GM06990 (cell line): ENCODE measurements around the gene LPO.

Experiments
- DNase-seq: peaks from one replicate; pipeline ENCODE4 v3.0.0-alpha.2; 2011; ENCODE audit not compliant: insufficient read length; ENCODE audit errors: extremely low read depth
- H3K27me3 ChIP-seq: replicated peaks from 2 replicates; pipeline ENCODE4 v1.6.0; 2011; ENCODE audit warnings: low read length; ENCODE audit not compliant: control insufficient read depth, insufficient read depth
- H3K36me3 ChIP-seq: 2 replicates; pipeline ENCODE4 v1.5.1; 2011; ENCODE audit warnings: low read length; ENCODE audit not compliant: control insufficient read depth, insufficient read depth
- H3K4me3 ChIP-seq: replicated peaks from 2 replicates; pipeline ENCODE4 v1.5.1; 2011; ENCODE audit warnings: low read depth, mild to moderate bottlenecking, control low read depth, low read length
- TF ChIP-seq, protein P1 (sequence below): IDR thresholded peaks from 2 replicates; pipeline ENCODE4 v1.5.1; 2011; ENCODE audit warnings: low read length, control low read depth, mild to moderate bottlenecking, inconsistent platforms; ENCODE audit not compliant: insufficient read depth, poor library complexity, severe bottlenecking

The LPO gene

DNA sequence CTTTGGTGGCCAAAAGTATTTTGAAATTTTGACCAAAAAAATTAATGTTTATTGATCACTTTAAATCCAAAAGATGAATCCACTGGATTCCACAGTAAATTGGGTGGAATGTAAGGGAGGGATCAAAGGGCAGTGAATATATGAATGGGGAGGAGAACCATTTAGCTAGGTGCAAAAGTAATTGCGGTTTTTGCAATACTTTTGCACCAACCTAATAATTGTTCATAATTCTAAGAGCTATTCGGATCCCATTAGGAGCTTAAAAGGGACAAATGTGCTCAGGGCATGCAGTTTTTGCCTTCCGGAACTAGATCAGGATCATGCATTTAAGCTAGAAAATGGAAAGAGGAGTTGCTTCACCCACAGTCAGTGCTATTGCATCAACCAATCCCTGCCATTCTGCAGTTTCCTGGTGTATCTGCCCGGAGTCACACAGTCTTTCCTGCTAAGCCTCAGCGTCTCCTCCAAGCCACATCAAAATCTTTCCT lies at the start of gene LPO:
Gene LPO (plus strand): TSS at position 438 of the 488 bp plus-strand sequence. CDS start 4,396 bp downstream, outside the sequence.
- DNase-seq: no peak
- Histone ChIP-seq H3K4me3 (no peak within 1 kb of the TSS), H3K36me3 (no peaks in the 10 kb centered on the region), H3K27me3 (no peaks in the 10 kb centered on the region; the same call in 1 of the 2 replicates)
- TF ChIP-seq, protein P1, sequence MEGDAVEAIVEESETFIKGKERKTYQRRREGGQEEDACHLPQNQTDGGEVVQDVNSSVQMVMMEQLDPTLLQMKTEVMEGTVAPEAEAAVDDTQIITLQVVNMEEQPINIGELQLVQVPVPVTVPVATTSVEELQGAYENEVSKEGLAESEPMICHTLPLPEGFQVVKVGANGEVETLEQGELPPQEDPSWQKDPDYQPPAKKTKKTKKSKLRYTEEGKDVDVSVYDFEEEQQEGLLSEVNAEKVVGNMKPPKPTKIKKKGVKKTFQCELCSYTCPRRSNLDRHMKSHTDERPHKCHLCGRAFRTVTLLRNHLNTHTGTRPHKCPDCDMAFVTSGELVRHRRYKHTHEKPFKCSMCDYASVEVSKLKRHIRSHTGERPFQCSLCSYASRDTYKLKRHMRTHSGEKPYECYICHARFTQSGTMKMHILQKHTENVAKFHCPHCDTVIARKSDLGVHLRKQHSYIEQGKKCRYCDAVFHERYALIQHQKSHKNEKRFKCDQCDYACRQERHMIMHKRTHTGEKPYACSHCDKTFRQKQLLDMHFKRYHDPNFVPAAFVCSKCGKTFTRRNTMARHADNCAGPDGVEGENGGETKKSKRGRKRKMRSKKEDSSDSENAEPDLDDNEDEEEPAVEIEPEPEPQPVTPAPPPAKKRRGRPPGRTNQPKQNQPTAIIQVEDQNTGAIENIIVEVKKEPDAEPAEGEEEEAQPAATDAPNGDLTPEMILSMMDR: no peak

- no peak overlapping the region for H3K4me3 ChIP-seq
- H3K27me3 ChIP-seq: no peaks in the 10 kb centered on the region; the same call in 1 of the 2 replicates
- TF ChIP-seq, protein P1: no peak
- H3K36me3 ChIP-seq: no peaks in the 10 kb centered on the region
- DNase-seq: no peak
These were observed 48.8 kb upstream of the LPO start for GRCh38 chr17:58189436-58190146.

DNA sequence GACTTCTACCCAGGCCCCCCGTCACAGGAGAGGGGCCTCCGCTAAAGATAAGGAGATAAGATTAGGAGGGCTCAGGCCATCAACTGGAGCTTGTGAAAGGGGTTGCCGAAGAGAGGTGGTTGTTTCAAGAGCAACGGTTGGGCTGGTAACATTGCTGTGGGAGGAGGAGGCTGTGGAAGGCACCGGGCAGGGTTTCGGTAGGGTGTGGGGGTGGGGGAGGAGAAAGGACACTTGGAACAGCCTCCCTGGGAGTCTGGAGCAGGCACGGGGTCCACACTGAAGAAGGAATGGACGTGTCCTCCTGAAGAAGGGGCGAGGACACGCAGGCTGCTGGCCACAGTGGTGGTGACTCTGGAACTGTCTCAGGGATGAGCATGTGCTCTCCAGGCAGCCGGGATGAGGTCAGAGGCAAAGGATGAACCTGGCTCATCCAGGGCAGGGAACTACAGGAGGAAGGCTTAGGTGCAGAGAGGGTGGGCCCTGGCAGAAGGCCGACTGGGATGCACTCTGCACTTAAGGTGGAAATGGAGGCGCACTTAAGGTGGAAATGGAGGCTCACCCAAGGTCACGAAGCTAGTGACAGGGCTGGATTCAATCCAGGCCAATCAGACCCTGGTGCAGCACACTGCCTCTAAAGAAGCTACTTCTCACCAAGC lies 47.0 kb upstream of the LPO start:
- Histone ChIP-seq H3K4me3 (no peak overlapping the region), H3K36me3 (no peaks in the 10 kb centered on the region), H3K27me3 (no peaks in the 10 kb centered on the region; the same call in 1 of the 2 replicates)
- no peak for DNase-seq
- TF ChIP-seq, protein P1: no peak

GRCh38 chr17:58192612-58193011 lies 45.8 kb upstream of the LPO start, which contains the start of gene EPX:
Gene EPX, plus strand, starts transcription at chr17:58192726. Its CDS starts 121 bp downstream, at chr17:58192847.
- Histone ChIP-seq H3K27me3 (no peaks in the 10 kb centered on the region; the same call in 1 of the 2 replicates), H3K4me3 (no peak within 1 kb of the TSS), H3K36me3 (no peaks in the 10 kb centered on the region)
- DNase-seq: no peak
- TF ChIP-seq, protein P1: no peak

GRCh38 chr17:58193641-58194255 lies 44.6 kb upstream of the LPO start:
- Histone ChIP-seq H3K27me3 (no peaks in the 10 kb centered on the region; the same call in 1 of the 2 replicates), H3K36me3 (no peaks in the 10 kb centered on the region), H3K4me3 (no peak overlapping the region)
- TF ChIP-seq, protein P1: no peak
- no peak for DNase-seq
